ENCODE measurements around the gene KLRB1.
"Not testable (repeated sequence)": the region's sequence is repeated elsewhere in the genome, so short reads cannot be mapped to it uniquely, and the experiment has no call there.

The KLRB1 gene

GRCh38 chr12:9619411-9620179, 11.9 kb upstream of the KLRB1 start:
- no peak for DNase-seq (ENCODE audit: low read depth)
- TF ChIP-seq, protein P1, sequence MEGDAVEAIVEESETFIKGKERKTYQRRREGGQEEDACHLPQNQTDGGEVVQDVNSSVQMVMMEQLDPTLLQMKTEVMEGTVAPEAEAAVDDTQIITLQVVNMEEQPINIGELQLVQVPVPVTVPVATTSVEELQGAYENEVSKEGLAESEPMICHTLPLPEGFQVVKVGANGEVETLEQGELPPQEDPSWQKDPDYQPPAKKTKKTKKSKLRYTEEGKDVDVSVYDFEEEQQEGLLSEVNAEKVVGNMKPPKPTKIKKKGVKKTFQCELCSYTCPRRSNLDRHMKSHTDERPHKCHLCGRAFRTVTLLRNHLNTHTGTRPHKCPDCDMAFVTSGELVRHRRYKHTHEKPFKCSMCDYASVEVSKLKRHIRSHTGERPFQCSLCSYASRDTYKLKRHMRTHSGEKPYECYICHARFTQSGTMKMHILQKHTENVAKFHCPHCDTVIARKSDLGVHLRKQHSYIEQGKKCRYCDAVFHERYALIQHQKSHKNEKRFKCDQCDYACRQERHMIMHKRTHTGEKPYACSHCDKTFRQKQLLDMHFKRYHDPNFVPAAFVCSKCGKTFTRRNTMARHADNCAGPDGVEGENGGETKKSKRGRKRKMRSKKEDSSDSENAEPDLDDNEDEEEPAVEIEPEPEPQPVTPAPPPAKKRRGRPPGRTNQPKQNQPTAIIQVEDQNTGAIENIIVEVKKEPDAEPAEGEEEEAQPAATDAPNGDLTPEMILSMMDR (IDR thresholded peaks at IDR 0.05; ENCODE audit: low read depth, low read length, missing control alignments): no peak
- no peak overlapping the region for H3K4me3 ChIP-seq (ENCODE audit: low read depth, low read length)

- DNase-seq (ENCODE audit: low read depth); H3K4me3 ChIP-seq (ENCODE audit: low read depth, low read length): not testable (repeated sequence)
Observed at GRCh38 chr12:9618906-9619305, 11.2 kb upstream of the KLRB1 start.

GRCh38 chr12:9617124-9617523, 9.4 kb upstream of the KLRB1 start:
- no peak overlapping the region for H3K4me3 ChIP-seq (ENCODE audit: low read depth, low read length)
- TF ChIP-seq, protein P1 (IDR thresholded peaks at IDR 0.05; ENCODE audit: low read depth, low read length, missing control alignments): no peak
- DNase-seq (ENCODE audit: low read depth): no peak

DNA sequence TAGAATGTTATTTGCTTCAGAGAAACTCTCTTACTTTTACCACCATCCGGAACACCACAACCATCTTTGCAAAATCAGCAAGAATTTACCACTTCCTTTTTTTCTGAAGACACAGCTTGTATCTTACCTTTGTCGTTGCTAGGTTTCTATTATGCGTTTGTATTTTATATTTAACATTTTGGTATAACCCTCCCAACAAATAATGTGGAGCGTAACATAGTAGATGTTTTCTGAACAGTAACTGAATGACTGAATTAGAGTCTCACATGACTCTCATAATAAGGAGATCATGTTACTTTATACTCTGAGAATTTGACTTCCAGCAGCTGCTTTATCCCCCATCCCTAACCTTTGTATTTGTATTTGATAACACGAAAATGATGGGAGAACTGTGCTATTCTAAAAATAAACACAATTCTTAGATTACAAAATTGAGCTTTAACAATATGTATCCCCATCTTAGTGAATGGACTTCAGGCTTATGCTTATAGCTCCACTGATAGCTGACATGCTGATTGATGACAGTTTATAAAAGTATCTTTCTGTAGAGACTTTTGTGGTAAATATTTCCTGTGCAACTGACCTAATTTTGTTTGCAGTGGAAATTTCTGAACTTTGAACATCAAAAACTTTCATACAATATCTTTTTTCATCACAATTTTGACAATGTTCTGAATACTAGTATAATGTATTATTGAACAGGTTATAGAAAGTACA, 7.9 kb upstream of the KLRB1 start:
- TF ChIP-seq, protein P1 (IDR thresholded peaks at IDR 0.05; ENCODE audit: low read depth, low read length, missing control alignments): no peak
- DNase-seq (ENCODE audit: low read depth): no peak
- no peak overlapping the region for H3K4me3 ChIP-seq (ENCODE audit: low read depth, low read length)

DNA sequence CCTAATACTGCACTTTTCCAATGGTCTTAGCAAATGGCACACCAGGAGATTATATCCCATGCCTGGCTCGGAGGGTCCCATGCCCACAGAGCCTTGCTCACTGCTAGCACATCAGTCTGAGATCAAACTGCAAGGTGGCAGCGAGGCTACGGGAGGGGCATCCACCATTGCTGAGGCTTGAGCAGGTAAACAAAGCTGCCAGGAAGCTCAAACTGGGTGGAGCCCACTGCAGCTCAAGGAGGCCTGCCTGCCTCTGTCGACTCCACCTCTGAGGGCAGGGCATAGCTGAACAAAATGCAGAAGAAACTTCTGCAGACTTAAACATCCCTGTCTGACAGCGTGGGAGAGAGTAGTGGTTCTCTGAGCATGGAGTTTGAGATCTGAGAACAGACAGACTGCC, 2.9 kb upstream of the KLRB1 start:
- not testable (repeated sequence) for H3K4me3 ChIP-seq (ENCODE audit: low read depth, low read length); DNase-seq (ENCODE audit: low read depth)

DNA sequence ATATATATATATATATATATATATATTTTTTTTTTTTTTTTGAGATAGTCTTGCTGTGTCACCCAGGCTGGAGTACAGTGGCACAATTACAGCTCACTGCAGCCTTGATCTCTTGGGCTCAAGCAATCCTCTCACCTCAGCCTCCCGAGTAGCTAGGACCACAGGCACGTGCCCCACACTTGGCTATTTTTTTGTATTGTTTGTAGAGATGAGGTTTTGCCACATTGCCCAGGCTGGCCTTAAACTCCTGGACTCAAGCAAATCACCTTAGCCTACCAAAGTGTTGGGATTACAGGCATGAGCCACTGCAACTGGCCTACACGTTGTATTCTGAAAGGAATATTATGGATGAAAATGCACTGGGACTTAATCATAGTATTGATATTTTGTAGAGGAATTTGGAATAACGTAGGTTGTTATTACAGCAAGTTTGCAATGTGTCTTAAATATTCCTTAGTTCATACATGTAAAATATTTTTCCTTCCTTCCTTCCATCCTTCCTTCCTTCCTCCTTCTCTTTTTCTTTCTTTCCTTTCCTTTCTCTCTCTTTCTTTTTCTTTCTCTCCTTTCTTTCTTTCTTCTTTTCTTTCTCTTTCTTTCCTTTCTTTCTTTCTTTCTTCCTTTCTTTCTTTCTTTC, 862 bp downstream of the KLRB1 start:
- TF ChIP-seq, protein P1 (IDR thresholded peaks at IDR 0.05; ENCODE audit: low read depth, low read length, missing control alignments): no peak
- H3K4me3 ChIP-seq (ENCODE audit: low read depth, low read length): no peak overlapping the region
- DNase-seq (ENCODE audit: low read depth): no peak

GRCh38 chr12:9606247-9606646, 1.5 kb downstream of the KLRB1 start:
- TF ChIP-seq, protein P1 (IDR thresholded peaks at IDR 0.05; ENCODE audit: low read depth, low read length, missing control alignments): no peak
- DNase-seq (ENCODE audit: low read depth): no peak

More at GRCh38 chr12:9606247-9606646, 1.5 kb downstream of the KLRB1 start:
- H3K4me3 ChIP-seq (ENCODE audit: low read depth, low read length): no peak overlapping the region
